ENCODE measurements around the gene DOHH. TPM values are rescaled to one million over a fixed set of nuclear protein-coding genes. Genes with fewer than 3 reads are reported as not detected.
A peak's percentile ranks its signal among the peaks of the same experiment; 100 is the strongest.

Gene DOHH
- polyA plus RNA-seq, 2 of the 4 experiments (the other 2 are of a cell fraction): 4.6 to 13.3 TPM

DNA sequence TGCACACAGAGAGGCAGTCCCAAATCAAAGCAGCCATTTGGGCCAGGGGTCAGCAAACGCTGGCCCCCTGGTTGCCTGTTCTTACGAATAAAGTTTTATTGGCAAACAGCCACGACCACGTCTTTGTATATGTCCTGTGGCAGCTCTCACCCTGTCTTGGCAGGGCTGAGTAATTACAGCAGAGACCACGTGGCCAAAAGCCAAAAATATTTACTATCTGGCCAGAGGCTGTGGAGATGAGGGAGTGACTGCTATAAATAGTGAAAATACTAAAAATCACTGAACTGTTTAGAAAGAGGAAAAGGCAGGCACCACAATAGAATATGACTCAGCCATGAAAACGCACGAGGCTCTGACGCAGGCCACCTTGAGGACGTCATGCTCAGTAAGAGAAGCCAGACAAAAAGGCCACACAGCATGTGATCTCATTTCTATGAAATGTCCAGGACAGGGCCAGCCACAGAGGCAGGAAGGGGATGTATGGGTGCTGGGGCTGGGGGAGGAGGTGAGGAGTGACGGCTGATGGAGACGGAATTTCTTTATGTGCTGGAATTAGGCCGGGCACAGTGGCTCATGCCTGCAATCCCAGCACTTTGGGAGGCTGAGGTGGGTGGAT is 49.6 kb downstream of the DOHH start (continued):
- TF ChIP-seq, protein P1, sequence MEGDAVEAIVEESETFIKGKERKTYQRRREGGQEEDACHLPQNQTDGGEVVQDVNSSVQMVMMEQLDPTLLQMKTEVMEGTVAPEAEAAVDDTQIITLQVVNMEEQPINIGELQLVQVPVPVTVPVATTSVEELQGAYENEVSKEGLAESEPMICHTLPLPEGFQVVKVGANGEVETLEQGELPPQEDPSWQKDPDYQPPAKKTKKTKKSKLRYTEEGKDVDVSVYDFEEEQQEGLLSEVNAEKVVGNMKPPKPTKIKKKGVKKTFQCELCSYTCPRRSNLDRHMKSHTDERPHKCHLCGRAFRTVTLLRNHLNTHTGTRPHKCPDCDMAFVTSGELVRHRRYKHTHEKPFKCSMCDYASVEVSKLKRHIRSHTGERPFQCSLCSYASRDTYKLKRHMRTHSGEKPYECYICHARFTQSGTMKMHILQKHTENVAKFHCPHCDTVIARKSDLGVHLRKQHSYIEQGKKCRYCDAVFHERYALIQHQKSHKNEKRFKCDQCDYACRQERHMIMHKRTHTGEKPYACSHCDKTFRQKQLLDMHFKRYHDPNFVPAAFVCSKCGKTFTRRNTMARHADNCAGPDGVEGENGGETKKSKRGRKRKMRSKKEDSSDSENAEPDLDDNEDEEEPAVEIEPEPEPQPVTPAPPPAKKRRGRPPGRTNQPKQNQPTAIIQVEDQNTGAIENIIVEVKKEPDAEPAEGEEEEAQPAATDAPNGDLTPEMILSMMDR (IDR thresholded peaks at IDR 0.05): no peak
- TF ChIP-seq HOXA7 (CRISPR knock-in tag; IDR thresholded peaks at IDR 0.05) (no peak), POLR2AphosphoS2 (conservative IDR thresholded peaks at IDR 0.05; ENCODE audit: low read length) (no peak), FOSL2 (IDR thresholded peaks at IDR 0.05) (peak; percentile 83), FOSL2 (CRISPR knock-in tag; IDR thresholded peaks at IDR 0.05) (peak; percentile 94), ZC3H11A (IDR thresholded peaks at IDR 0.05) (no peak), HEYL (CRISPR knock-in tag; IDR thresholded peaks at IDR 0.05) (no peak), SMC3 (IDR thresholded peaks at IDR 0.05) (peak; percentile 37; the same call in 1 of the 3 replicates), ZNF302 (CRISPR knock-in tag; IDR thresholded peaks at IDR 0.05) (no peak), SREBF2 (IDR thresholded peaks at IDR 0.05) (no peak), CEBPB (IDR thresholded peaks at IDR 0.05) (peak; percentile 18 to 69; a peak in 3 of 4 replicates), CHD2 (IDR thresholded peaks at IDR 0.05; ENCODE audit: low read length, partially characterized antibody) (no peak), CBX2 (IDR thresholded peaks at IDR 0.05; ENCODE audit: borderline replicate concordance, low read depth) (no peak), RARB (CRISPR knock-in tag; IDR thresholded peaks at IDR 0.05) (no peak; the same call in 1 of the 2 replicates), JUNB (IDR thresholded peaks at IDR 0.05) (peak; percentile 94), NFE2L2 (conservative IDR thresholded peaks at IDR 0.05; ENCODE audit: low read length) (no peak; the same call in 1 of the 2 replicates)
- TF ChIP-seq, protein P2, sequence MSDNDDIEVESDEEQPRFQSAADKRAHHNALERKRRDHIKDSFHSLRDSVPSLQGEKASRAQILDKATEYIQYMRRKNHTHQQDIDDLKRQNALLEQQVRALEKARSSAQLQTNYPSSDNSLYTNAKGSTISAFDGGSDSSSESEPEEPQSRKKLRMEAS (IDR thresholded peaks at IDR 0.05): peak; percentile 92
- TF ChIP-seq, protein P3, sequence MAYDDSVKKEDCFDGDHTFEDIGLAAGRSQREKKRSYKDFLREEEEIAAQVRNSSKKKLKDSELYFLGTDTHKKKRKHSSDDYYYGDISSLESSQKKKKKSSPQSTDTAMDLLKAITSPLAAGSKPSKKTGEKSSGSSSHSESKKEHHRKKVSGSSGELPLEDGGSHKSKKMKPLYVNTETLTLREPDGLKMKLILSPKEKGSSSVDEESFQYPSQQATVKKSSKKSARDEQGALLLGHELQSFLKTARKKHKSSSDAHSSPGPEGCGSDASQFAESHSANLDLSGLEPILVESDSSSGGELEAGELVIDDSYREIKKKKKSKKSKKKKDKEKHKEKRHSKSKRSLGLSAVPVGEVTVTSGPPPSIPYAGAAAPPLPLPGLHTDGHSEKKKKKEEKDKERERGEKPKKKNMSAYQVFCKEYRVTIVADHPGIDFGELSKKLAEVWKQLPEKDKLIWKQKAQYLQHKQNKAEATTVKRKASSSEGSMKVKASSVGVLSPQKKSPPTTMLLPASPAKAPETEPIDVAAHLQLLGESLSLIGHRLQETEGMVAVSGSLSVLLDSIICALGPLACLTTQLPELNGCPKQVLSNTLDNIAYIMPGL (CRISPR knock-in tag; IDR thresholded peaks at IDR 0.05; ENCODE audit: borderline replicate concordance): no peak
- TF ChIP-seq, protein P4, sequence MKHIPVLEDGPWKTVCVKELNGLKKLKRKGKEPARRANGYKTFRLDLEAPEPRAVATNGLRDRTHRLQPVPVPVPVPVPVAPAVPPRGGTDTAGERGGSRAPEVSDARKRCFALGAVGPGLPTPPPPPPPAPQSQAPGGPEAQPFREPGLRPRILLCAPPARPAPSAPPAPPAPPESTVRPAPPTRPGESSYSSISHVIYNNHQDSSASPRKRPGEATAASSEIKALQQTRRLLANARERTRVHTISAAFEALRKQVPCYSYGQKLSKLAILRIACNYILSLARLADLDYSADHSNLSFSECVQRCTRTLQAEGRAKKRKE (CRISPR knock-in tag; IDR thresholded peaks at IDR 0.05; ENCODE audit: low read depth): no peak

DNA sequence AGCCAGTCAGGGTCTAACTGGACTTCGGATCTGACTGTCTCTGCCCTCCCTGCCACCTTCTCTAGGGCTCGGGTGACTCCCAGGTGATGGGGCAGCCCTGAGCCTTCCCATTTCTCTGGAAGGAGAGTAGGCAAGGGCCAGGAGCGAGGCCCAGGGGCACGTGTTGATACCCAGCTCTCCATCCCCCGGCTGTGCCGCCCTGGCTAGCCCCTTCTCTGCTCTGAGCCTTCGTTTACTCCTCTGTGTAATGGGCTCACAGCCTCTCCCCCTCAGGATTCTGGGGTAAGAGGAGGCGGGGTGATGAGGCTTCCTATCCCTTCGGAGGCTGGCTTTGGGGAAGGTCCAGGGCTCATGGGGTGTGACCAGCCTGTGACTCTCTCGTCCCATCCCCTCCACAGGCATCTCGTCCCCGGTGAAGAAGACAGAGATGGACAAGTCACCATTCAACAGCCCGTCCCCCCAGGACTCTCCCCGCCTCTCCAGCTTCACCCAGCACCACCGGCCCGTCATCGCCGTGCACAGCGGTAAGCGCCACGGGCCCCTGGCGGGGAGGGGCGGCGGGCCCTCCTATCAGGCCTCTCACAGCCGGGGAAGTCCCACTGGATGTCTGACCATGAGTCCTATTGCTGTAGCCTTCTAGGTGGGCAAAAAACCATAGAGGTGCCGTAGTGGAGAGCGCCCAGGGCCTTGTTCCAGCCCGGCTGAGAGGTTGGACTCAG is 51.7 kb downstream of the DOHH start:
- Histone ChIP-seq H3K4me1 (peaks cover 23% of the 10 kb centered on the region), H3K9me3 (no peaks in the 10 kb centered on the region), H3K27ac (0 out of 6 replicates have a peak overlapping the region, but pooled peaks of 1 of the 2 experiments have one; percentile 28), H3K4me2 (no peak overlapping the region), H3K4me3 (no peak overlapping the region)
- FAIRE-seq (no peak), DNase-seq (ENCODE audit: low read depth in 1 of 2, low spot score in 1 of 2) (no peak), ATAC-seq (no peak)
- WGBS (ENCODE audit: missing lambda C conversion rate): 89% methylated on average over 26 of the region's 28 CpGs
- CTCF ChIA-PET: interaction anchor here (1.6 to 2.5 kb wide), 4 partner anchors 9 to 24 kb away, joined by 4 to 9 read pairs (median 8); no protein-coding TSS in a partner anchor
- POLR2A ChIA-PET: no interaction called here
- TF ChIP-seq, protein P1 (IDR thresholded peaks at IDR 0.05): no peak
- TF ChIP-seq CHD2 (IDR thresholded peaks at IDR 0.05; ENCODE audit: low read length, partially characterized antibody): no peak
- TF ChIP-seq RAD21 (conservative IDR thresholded peaks at IDR 0.05 in 1 of 2, IDR thresholded peaks at IDR 0.05 in 1 of 2): no peak
- TF ChIP-seq CBX2 (IDR thresholded peaks at IDR 0.05; ENCODE audit: borderline replicate concordance, low read depth): no peak
- TF ChIP-seq TP53 (CRISPR knock-in tag; IDR thresholded peaks at IDR 0.05): no peak
- TF ChIP-seq, protein P5, sequence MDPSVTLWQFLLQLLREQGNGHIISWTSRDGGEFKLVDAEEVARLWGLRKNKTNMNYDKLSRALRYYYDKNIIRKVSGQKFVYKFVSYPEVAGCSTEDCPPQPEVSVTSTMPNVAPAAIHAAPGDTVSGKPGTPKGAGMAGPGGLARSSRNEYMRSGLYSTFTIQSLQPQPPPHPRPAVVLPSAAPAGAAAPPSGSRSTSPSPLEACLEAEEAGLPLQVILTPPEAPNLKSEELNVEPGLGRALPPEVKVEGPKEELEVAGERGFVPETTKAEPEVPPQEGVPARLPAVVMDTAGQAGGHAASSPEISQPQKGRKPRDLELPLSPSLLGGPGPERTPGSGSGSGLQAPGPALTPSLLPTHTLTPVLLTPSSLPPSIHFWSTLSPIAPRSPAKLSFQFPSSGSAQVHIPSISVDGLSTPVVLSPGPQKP (IDR thresholded peaks at IDR 0.05; ENCODE audit: low read depth, low read length): no peak
- TF ChIP-seq, protein P6, sequence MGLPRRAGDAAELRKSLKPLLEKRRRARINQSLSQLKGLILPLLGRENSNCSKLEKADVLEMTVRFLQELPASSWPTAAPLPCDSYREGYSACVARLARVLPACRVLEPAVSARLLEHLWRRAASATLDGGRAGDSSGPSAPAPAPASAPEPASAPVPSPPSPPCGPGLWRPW (IDR thresholded peaks at IDR 0.05): no peak
- TF ChIP-seq EP300 (IDR thresholded peaks at IDR 0.05): no peak
- TF ChIP-seq HOXA7 (CRISPR knock-in tag; IDR thresholded peaks at IDR 0.05): no peak
- TF ChIP-seq FOSB (CRISPR knock-in tag; IDR thresholded peaks at IDR 0.05): no peak
- no peak for TF ChIP-seq MYC (IDR thresholded peaks at IDR 0.05; ENCODE audit: borderline replicate concordance, low read length)
- no peak for TF ChIP-seq RCOR1 (IDR thresholded peaks at IDR 0.05; ENCODE audit: low read depth, low read length)
- TF ChIP-seq GATA3 (IDR thresholded peaks at IDR 0.05; ENCODE audit: borderline replicate concordance): no peak
- TF ChIP-seq JUNB (IDR thresholded peaks at IDR 0.05): no peak
- no peak for TF ChIP-seq ZNF302 (CRISPR knock-in tag; IDR thresholded peaks at IDR 0.05)

All from A549 (cell line).